Measurements from ENCODE around the gene SIX3.

DNA sequence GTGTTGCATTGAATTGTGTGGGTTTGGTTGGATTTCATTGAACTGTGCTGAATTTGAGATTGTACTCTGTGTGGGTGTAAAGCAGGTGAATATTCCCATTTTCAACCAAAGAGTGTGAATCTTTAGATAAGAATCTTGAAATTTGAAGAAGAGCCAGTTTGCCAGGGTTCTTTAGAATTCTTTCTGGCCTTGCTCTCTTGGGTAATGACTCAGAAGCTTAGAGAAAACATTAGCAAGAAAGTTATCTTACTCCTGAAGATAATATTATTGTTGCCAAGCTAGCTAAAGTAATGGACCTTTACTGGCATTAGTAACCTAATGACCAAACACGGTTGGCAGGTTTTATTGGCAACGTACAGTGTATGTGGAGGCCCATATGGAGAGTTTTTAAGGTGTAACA lies 46.4 kb upstream of the SIX3 start:
- TF ChIP-seq POLR2AphosphoS5 (IDR thresholded peaks at IDR 0.05) (no peak), POLR2A (IDR thresholded peaks at IDR 0.05) (no peak)

Data from spleen (tissue), 3 donors.